ENCODE data around the gene TGFB2.

- TF ChIP-seq CTCF (IDR thresholded peaks at IDR 0.05; ENCODE audit: extremely low read depth in 1 of 2, insufficient read depth in 1 of 2, low read depth in 1 of 2, low read length in 2 of 2), result no peak
- TF ChIP-seq POLR2A (IDR thresholded peaks at IDR 0.05; ENCODE audit: low read depth, low read length), result no peak
- no peak for TF ChIP-seq EZH2 (IDR thresholded peaks at IDR 0.05; ENCODE audit: borderline replicate concordance, low read depth, low read length, severe bottlenecking)
- TF ChIP-seq POLR2AphosphoS5 (IDR thresholded peaks at IDR 0.05; ENCODE audit: insufficient read depth, low read depth, low read length), result no peak
- no peak for TF ChIP-seq MAX (IDR thresholded peaks at IDR 0.05; ENCODE audit: insufficient read depth, insufficient read length)
- no peak for TF ChIP-seq GATA2 (IDR thresholded peaks at IDR 0.05; ENCODE audit: insufficient read depth, insufficient read length, low read depth, low read length)
- TF ChIP-seq JUN (IDR thresholded peaks at IDR 0.05; ENCODE audit: borderline replicate concordance, insufficient read depth, insufficient read length, low read depth), result no peak
Observed at GRCh38 chr1:218462116-218462515, 117.0 kb downstream of the TGFB2 start.
